Transverse colon (tissue), 4 donors: ENCODE data around the gene GCLC. TPM values are rescaled to one million over a fixed set of nuclear protein-coding genes. Genes with fewer than 3 reads are reported as not detected.

Source experiments
- DNase-seq: peaks from one replicate; pipeline ENCODE4 v3.0.0-alpha.2; 2019
- H3K27ac ChIP-seq, 4 donors: fragments of 200-600 bp; sonication (generic); 2 replicates each; pipeline ENCODE4 v1.5.1; 2016 to 2018; ENCODE audit warnings: inconsistent platforms in 4 of 4
- H3K27me3 ChIP-seq: fragments of 200-600 bp; sonication (generic); 2 replicates; pipeline ENCODE4 v1.5.1; 2017; ENCODE audit warnings: inconsistent platforms
- H3K36me3 ChIP-seq, 4 donors: fragments of 200-600 bp; sonication (generic); 2 replicates each; pipeline ENCODE4 v1.5.1; 2017 to 2019; ENCODE audit warnings: inconsistent platforms in 4 of 4
- H3K4me1 ChIP-seq, 4 donors: fragments of 200-600 bp; sonication (generic); 2 replicates each; pipeline ENCODE4 v1.5.1; 2017 to 2020; ENCODE audit warnings: inconsistent platforms in 4 of 4
- H3K4me3 ChIP-seq, 4 donors: fragments of 200-600 bp; sonication (generic); 1 replicate in 1 of 4; 2 replicates in 3 of 4; pipeline versions ENCODE4 v1.5.1 to v1.6.1; 2017 to 2019; ENCODE audit warnings: inconsistent platforms in 4 of 4
- H3K9me3 ChIP-seq, 2 donors: fragments of 200-600 bp; sonication (generic); 2 replicates each; pipeline ENCODE4 v1.5.1; 2017 to 2019; ENCODE audit warnings: inconsistent platforms in 2 of 2
- EP300 ChIP-seq: sonication (generic); formaldehyde crosslinking; IDR thresholded peaks from one replicate; pipeline ENCODE4 v1.6.1; 2017; ENCODE audit warnings: antibody characterized with exemption, low read depth
- POLR2A ChIP-seq: fragments of 450-650 bp; IDR thresholded peaks from one replicate; pipeline ENCODE4 v1.6.1; 2016; ENCODE audit warnings: antibody characterized with exemption, mild to moderate bottlenecking, moderate library complexity
- POLR2AphosphoS5 ChIP-seq, 3 donors: sonication (generic); formaldehyde crosslinking; IDR thresholded peaks; one replicate each; pipeline ENCODE4 v1.6.1; 2016; ENCODE audit warnings: antibody characterized with exemption in 3 of 3
- WGBS, 2 donors: methylation state at CpG; one replicate each; pipeline ENCODE4 v1.1.5; 2018; ENCODE audit warnings: low coverage in 1 of 2; 5-methylcytosine and 5-hydroxymethylcytosine counted together
- in situ Hi-C, 4 donors: fragments of 200-750 bp; cut with MboI; loops; one replicate each; pipeline versions ENCODE4 v1.15.0 to v1.15.1; 2017; ENCODE audit warnings: low sequenced_read_pairs in 3 of 4, low pct_ligation_motif_present in 1 of 4, low pct_unique_long_range_greater_than_20kb in 1 of 4
- intact Hi-C: fragments of 100-400 bp; cut with DNase I; formaldehyde crosslinking; loops from one replicate; pipeline ENCODE4 v1.15.1; 2023; ENCODE audit warnings: low total_unique reads
- total RNA-seq, 4 donors: library from RNA; depleted of rRNA; stranded (reverse); fragments of >200 nt; gene quantifications; one replicate each; pipeline ENCODE4 v1.1.0, GENCODE V29; 2016
- TF ChIP-seq, protein P1 (sequence below), 5 experiments: fragments of 200-600 bp in 3 of 5; fragments of 450-650 bp in 2 of 5; sonication (generic) in 3 of 5; IDR thresholded peaks; 1 replicate in 2 of 5; 2 replicates in 3 of 5; pipeline ENCODE4 v1.5.1; 2016 to 2017; ENCODE audit warnings: antibody characterized with exemption in 5 of 5, inconsistent platforms in 3 of 5, mild to moderate bottlenecking in 2 of 5, moderate library complexity in 1 of 5

Gene GCLC
- total RNA-seq, 4 donors from 2014 or later = 35.2 to 146 (median 64.1) TPM

DNA sequence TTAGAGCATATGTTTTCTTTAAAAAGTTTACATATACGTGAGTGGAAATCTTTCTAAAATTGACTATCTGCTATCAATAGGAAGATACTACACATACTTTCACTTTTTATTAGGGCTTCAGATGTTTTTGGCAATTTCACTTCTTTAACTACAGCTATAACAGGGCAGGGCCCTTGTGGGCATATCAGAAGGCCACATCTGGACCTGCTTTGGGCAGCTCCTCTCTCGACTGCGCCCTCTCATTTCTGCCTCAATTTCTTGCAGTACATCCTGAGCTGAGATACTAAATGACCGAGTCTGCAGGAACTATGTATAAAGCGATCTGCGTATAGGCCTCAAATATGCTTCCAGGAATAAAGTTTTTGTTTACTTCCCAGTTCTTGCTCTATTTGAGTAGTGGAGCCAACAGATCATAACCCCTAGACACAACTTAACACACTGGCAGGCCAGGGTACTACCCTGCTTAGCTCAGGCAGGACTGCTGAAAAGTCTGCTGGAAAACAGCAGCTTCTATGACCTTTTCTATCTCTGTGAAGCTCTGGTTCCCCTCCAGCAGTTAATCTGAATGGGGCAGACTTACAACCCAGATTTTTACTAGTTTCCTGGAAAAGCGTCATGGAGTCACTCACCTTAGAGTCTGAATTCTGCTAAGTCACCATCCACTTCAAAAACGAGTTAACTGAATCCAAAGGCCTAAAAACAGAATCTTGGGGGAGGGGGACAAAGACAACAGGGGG lies 12.7 kb downstream of the GCLC start:
- no peak for DNase-seq
- WGBS, 2 donors = 52 to 56% methylated on average over 8 of the region's 8 CpGs
- no peak for TF ChIP-seq POLR2A
- TF ChIP-seq EP300 = no peak
- TF ChIP-seq, protein P1, sequence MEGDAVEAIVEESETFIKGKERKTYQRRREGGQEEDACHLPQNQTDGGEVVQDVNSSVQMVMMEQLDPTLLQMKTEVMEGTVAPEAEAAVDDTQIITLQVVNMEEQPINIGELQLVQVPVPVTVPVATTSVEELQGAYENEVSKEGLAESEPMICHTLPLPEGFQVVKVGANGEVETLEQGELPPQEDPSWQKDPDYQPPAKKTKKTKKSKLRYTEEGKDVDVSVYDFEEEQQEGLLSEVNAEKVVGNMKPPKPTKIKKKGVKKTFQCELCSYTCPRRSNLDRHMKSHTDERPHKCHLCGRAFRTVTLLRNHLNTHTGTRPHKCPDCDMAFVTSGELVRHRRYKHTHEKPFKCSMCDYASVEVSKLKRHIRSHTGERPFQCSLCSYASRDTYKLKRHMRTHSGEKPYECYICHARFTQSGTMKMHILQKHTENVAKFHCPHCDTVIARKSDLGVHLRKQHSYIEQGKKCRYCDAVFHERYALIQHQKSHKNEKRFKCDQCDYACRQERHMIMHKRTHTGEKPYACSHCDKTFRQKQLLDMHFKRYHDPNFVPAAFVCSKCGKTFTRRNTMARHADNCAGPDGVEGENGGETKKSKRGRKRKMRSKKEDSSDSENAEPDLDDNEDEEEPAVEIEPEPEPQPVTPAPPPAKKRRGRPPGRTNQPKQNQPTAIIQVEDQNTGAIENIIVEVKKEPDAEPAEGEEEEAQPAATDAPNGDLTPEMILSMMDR (IDR thresholded peaks at IDR 0.05) = no peak
- no peak for TF ChIP-seq POLR2AphosphoS5 (IDR thresholded peaks at IDR 0.05)
- Histone ChIP-seq H3K4me3 (no peak overlapping the region), H3K27ac (peak overlapping the region; percentile 59 to 69 (median 62)), H3K9me3 (no peaks in the 10 kb centered on the region), H3K27me3 (no peaks in the 10 kb centered on the region), H3K4me1 (peaks cover 2 to 50% (median 24%) of the 10 kb centered on the region in 4 donors), H3K36me3 (no peaks in the 10 kb centered on the region)
- intact Hi-C loops (no loop called here), in situ Hi-C loops (loop anchor here in 2 of 4 donors (25.0 kb wide), 2 partner anchors 105 to 130 kb away; partner anchors contain the start of gene KLHL31 (in 1 of the 2))

- intact Hi-C loops = no loop called here
Observed at GRCh38 chr6:53530780-53531386, 14.0 kb downstream of the GCLC start.

GRCh38 chr6:53530346-53530745 lies 14.6 kb downstream of the GCLC start:
- in situ Hi-C loops (loop anchor here in 2 of 4 donors (25.0 kb wide), 2 partner anchors 107 to 132 kb away; partner anchors contain the start of gene KLHL31 (in 1 of the 2)), intact Hi-C loops (no loop called here)
- DNase-seq = no peak
- Histone ChIP-seq H3K4me3 (no peak overlapping the region), H3K36me3 (no peaks in the 10 kb centered on the region), H3K9me3 (no peaks in the 10 kb centered on the region), H3K27me3 (no peaks in the 10 kb centered on the region), H3K4me1 (peaks cover 2 to 69% (median 34%) of the 10 kb centered on the region in 4 donors), H3K27ac (peak overlapping the region; percentile 47 to 63 (median 58))
- WGBS, 2 donors = 74 to 90% methylated on average over 4 to 5 of the region's 5 CpGs
- TF ChIP-seq, protein P1 (IDR thresholded peaks at IDR 0.05) = no peak
- TF ChIP-seq EP300 (no peak), POLR2AphosphoS5 (IDR thresholded peaks at IDR 0.05) (no peak), POLR2A (no peak)

More at GRCh38 chr6:53530780-53531386, 14.0 kb downstream of the GCLC start:
- in situ Hi-C loops = loop anchor here in 2 of 4 donors (25.0 kb wide), 2 partner anchors 106 to 131 kb away; partner anchors contain the start of gene KLHL31 (in 1 of the 2)
- H3K4me1 ChIP-seq = peaks cover 2 to 64% (median 29%) of the 10 kb centered on the region in 4 donors
- TF ChIP-seq, protein P1 (IDR thresholded peaks at IDR 0.05) = no peak
- TF ChIP-seq POLR2A = no peak
- no peak for TF ChIP-seq EP300
- TF ChIP-seq POLR2AphosphoS5 (IDR thresholded peaks at IDR 0.05) = no peak
- H3K27ac ChIP-seq = peak overlapping the region; percentile 57 to 63 (median 60)
- no peaks in the 10 kb centered on the region for H3K36me3 ChIP-seq
- no peaks in the 10 kb centered on the region for H3K27me3 ChIP-seq
- no peaks in the 10 kb centered on the region for H3K9me3 ChIP-seq
- H3K4me3 ChIP-seq = no peak overlapping the region
- 80 to 100% methylated on average over 4 to 6 of the region's 6 CpGs for WGBS, 2 donors
- no peak for DNase-seq
